ENCODE measurements around the gene TWF2.
"Not testable (repeated sequence)": the region's sequence is repeated elsewhere in the genome, so short reads cannot be mapped to it uniquely, and the experiment has no call there.

The TWF2 gene

GRCh38 chr3:52238761-52239701, at the start of gene TWF2:
TSS of gene TWF2 (minus strand) at chr3:52239158. CDS start at chr3:52239016, 142 bp downstream.
- DNase-seq: peak; percentile 88

- DNase-seq: no peak
Observed at GRCh38 chr3:52288674-52289073, 49.7 kb upstream of the TWF2 start.

GRCh38 chr3:52286777-52287110, 47.8 kb upstream of the TWF2 start:
- DNase-seq: no peak

- DNase-seq: not testable (repeated sequence)
Observed at GRCh38 chr3:52284051-52284450, 45.1 kb upstream of the TWF2 start.

- DNase-seq: no peak
Observed at GRCh38 chr3:52283306-52283705, 44.3 kb upstream of the TWF2 start.

- DNase-seq: no peak
Observed at GRCh38 chr3:52281981-52282801, 43.2 kb upstream of the TWF2 start.

- no peak for DNase-seq
Observed at GRCh38 chr3:52280050-52280461, 41.1 kb upstream of the TWF2 start.

GRCh38 chr3:52279596-52279995, 40.6 kb upstream of the TWF2 start:
- DNase-seq: no peak

- DNase-seq: peak; percentile 99
Observed at GRCh38 chr3:52278510-52279069, 39.6 kb upstream of the TWF2 start, which contains the start of gene WDR82. TSS of gene WDR82 (minus strand) at chr3:52278649. CDS start at chr3:52278361, 288 bp downstream.

GRCh38 chr3:52277972-52278509, 39.1 kb upstream of the TWF2 start:
- peak; percentile 67 for DNase-seq

GRCh38 chr3:52277071-52277964, 38.4 kb upstream of the TWF2 start:
- DNase-seq: peak; percentile 77

- DNase-seq: not testable (repeated sequence)
Observed at GRCh38 chr3:52274781-52275180, 35.8 kb upstream of the TWF2 start.

- DNase-seq: no peak
Observed at GRCh38 chr3:52272831-52273230, 33.9 kb upstream of the TWF2 start.

GRCh38 chr3:52272172-52272571, 33.2 kb upstream of the TWF2 start:
- not testable (repeated sequence) for DNase-seq

GRCh38 chr3:52270252-52270754, 31.3 kb upstream of the TWF2 start:
- no peak for DNase-seq

GRCh38 chr3:52269776-52270175, 30.8 kb upstream of the TWF2 start:
- no peak for DNase-seq

- peak; percentile 59 for DNase-seq
Observed at GRCh38 chr3:52268036-52268435, 29.1 kb upstream of the TWF2 start.

GRCh38 chr3:52265387-52265786, 26.4 kb upstream of the TWF2 start:
- DNase-seq: no peak

GRCh38 chr3:52262447-52262846, 23.5 kb upstream of the TWF2 start:
- DNase-seq: no peak

- DNase-seq: no peak
Observed at GRCh38 chr3:52259448-52259847, 20.5 kb upstream of the TWF2 start.

GRCh38 chr3:52259035-52259434, 20.1 kb upstream of the TWF2 start:
- DNase-seq: no peak

GRCh38 chr3:52257911-52258310, 19.0 kb upstream of the TWF2 start:
- DNase-seq: no peak

All from stimulated activated CD4-positive, alpha-beta T cell treated with anti-CD3 and anti-CD28 coated beads, Interleukin-4, amount 100 ng/mL, for 1 hour (primary cell).